GM15510 (cell line): ENCODE measurements around the gene PDCD1.

Experiments used
- POLR2A ChIP-seq: IDR thresholded peaks from 3 replicates; pipeline ENCODE4 v1.6.1; 2011; ENCODE audit warnings: borderline replicate concordance; ENCODE audit not compliant: insufficient read length; ENCODE audit errors: extremely low read depth

PDCD1 gene

DNA sequence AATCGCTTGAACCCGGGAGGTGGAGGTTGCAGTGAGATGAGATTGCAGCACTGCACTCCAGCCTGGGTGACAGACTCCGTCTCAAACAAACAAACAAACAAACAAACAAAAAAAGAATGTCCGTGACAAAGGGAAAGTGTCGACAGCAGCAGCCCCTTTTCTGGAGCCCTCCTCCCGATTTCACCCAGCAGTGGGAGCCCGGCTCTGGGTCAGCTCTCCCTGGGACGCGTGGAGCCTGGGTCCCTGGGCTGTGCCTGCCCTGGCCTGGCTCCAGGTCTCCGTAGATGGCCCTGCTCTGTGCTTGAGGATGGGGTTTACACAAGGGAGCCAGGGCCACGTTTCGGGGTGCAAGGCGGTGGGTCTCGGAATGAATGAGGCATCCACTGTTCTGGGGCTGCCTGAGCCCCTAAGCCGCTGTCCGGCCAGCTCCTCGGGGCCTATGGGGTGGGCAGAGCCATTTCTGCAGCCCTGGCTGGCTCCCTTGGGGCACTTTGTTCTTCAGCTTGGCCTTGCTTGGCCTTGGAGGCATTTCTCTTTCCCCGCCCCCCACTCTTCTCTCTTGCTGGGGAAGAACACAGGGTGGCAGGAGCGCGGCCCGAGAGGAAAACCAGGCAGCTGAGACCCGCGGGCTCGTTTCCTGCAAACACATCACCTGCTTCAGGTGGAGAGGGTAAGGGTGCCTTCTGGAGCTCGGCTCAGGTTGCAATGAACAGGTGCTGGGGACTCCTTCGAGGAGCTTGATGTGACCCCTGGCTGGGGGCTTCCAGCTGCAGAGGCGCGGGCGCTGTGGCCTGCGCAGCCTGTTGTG lies 40.0 kb upstream of the PDCD1 start:
- TF ChIP-seq POLR2A: no peak

DNA sequence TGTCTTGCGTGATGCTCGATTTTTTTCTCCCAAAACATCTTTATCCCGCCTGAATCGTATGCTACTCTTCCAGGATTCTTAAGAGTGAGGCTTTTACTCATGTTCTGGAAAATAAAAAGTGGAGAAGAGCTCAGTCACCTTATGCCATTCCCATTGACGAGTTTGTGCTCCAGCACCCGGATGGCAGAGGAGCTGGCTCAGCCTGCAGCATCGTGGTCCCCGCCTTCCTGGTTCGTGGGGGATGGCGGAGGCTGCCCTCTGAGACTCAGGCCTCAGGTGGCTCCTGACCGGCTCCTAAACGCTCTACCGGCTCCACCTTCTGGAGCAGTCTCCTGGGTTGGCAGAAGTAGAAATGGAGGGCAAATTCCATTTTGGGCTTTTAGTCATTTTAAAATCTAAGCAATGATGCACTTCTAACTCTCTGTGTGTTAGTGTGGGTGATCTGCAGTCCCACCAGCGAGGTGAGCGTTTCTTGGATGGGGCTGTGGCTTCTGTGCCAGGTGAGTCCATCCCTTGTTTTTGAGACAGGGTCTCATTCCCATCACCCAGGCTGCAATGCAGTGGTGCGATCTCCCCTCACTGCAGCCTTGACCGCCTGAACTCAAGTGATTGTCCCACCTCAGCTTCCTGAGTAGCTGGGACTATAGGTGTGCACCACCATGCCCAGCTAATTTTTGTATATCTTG lies 38.7 kb upstream of the PDCD1 start:
- no peak for TF ChIP-seq POLR2A

DNA sequence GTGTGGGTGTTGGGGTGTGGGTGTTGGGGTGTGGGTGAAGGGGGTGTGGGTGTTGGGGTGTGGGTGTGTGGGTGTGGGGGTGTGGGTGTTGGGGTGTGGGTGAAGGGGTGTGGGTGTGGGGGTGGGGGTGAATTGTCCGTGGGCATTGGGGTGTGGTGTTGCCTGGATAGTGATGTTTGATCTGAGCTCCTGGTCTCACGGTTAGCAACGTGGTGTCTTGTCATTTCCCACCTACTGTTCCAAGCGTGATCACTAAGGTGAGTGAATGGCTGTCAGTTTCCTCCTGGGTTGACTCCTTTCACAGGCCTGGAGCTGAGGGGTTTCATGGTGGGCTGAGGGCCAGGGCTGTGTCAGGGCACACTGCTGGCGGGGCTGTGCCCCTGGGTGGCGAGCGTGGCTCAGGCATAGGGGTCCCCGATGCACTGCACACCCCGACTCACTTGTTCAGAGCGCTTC lies 38.1 kb upstream of the PDCD1 start:
- TF ChIP-seq POLR2A: no peak

DNA sequence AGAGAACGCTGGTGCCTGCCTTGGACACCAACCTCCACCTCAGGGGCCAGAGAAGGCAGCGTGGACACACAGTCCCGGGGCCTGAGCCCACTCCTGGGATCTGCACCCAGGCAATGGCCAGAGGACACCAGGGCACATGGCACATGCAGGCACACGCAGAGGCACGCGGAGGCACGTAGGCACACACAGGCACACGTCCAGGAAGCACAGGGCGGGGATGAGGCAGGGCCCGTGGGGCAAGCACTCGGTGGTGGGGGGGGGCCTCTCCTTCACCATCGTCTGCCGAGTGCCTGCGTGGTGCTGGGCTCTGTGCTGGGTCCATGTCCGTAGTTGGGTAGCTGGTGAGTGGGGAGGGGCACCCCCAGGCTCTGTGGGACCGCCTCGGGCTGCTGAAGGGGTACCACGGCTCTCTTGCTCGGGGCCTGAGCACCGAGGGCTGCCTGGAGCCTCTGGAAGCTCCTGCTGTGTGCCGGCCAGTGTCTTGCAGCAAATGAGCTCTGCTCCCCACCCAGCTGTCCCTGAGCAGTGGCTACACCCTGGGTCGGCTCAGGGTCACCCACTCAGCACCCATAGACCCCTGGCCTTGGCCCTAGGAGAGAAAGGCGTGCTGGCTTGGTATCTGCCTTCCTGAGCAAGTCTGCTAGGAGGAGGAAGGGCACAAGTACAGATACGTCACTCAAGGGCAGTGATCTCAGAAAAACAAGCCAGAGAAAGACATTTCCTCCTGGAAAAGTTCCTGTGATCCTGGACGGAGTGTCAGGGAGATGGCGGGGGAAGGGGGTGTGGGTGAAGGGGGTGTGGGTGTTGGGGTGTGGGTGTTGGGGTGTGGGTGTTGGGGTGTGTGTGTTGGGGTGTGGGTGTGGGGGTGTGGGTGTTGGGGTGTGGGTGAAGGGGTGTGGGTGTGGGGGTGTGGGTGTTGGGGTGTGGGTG lies 37.3 kb upstream of the PDCD1 start:
- no peak for TF ChIP-seq POLR2A

DNA sequence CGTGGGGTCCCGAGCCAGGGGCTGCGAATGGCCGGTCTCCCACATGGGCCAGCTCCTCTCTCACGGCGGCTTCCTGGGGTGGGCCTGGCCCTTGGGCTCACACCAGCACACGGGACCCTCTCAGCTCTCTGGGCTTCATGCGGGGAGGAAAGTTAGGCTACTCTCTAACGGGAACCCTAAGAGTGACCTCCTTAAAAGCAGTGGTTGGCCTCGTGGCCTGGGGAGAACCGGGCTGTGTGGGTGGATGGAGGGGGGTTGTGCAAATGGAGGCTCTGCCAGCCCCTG lies 36.7 kb upstream of the PDCD1 start:
- no peak for TF ChIP-seq POLR2A

DNA sequence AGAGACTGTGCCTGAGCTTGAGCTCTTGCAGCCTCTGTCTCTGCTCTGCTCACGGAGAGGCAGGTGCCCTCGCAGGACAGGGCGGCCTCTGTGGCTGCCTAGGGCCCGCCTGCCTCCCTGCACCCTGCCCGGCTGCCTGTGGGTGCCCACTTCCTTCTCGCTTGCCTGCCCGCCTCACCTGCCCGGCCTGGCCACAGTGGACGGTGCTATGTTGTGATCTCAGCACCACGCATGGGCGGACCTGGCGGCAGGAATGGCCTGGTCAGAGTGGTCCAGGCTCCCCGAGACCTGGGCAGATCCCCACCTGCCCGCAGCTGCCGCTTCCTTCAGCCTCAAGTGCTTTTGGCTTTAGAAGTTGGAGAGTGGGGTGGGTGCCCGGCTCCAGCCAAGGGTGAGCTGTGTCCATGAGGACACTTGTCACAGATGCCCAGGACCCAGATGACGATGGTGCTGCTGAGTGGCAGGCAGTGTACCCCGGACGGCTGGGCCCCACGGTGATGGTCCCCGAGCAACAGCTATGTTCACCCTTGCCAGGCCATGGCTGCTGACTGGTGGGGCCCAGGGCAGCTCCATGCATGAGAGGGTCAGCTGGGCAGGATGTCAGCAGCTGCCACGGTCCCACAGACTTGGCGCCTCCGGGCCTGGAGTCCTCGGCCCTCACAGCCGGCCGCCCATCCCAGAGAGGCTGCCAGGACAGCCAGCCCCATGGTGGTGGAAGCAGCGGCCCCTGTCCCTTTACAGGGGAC lies 36.2 kb upstream of the PDCD1 start:
- no peak for TF ChIP-seq POLR2A

DNA sequence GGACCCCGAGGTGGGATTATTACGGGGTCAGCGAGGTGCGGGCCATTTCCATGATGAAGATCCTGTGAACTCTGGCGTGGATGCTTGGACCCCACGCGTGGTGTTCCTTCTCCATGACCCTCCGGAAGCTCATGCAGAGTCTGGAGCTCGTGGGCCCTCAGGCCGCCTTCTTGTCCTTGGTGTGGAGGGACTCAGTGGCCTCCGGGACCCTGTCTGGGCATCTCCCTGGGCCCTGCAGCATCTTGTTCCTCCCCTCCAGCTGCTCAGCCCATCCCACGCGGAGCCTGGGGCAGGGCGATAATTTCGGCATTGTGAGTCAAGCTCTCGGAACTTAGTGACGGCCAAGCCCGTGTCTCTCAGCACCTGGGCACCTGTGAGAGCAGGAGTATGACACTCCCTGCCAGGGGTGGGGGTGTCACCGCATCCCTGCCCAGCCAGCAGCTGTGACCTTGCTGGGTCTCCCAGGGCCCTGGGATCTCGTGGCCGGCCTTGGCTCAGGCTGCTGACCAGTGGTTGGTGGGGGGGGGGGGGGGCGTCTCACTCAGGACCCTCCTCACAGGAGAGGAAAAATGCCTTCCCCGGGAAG lies 35.5 kb upstream of the PDCD1 start:
- TF ChIP-seq POLR2A: no peak

DNA sequence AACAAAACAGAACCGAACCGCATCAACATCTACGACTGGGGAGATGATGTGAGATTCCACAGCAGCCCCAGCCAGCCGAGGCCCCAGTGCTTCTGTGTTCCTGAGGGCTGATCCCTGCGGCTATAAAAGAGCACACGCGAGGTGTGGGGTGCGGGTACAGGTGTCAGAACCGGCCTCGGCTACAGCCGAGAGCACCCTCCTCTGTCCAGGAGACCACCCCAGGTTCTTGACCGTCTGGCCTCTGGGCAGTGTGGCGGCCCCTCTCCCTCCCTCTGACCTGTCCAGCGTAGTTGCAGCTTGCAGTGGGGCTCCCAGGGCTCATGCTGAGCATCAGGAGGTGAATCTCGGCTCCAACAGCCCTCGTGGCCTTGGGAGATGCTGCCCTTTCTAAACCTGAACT lies 34.6 kb upstream of the PDCD1 start:
- TF ChIP-seq POLR2A: no peak

DNA sequence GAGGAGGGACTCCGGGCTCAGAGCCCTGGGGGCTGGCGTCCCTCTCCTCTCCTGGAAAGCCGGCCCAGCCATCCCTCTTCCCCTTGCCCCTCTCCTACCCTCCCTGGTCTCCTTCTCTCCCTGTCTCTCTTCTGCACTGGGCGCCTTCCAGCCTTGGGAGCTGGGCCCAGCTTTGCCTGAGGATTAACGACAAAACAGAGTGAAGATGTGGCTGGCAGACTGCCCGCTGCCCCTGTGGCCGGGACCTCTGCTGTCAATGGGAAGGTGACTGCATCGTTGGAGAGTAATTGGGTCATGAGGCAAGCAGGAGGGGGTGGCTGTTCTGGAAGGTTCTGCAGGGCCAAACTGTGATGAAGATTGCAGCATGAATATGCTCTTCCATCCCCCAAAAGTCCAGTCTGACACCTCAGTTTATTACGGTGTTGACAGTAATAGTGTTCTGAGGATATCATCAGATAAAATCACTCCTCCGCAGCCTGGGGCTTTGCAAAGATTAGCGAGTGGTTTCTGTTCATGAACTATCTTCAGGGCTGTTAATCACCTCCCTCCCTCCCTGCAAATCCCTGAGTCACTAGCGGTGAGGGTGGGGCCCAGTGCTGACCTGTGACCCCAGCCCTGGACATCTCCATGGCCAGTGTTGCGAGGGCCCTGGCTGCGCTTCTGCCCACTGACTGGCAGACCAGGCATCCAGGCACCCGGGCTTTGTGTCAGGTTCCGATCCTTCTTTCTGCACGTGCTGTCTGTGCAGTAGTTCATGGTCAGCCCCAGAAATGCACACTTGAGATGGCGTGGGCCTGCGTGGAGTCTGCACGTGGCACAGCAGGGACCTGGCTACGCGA lies 33.8 kb upstream of the PDCD1 start:
- TF ChIP-seq POLR2A: no peak

DNA sequence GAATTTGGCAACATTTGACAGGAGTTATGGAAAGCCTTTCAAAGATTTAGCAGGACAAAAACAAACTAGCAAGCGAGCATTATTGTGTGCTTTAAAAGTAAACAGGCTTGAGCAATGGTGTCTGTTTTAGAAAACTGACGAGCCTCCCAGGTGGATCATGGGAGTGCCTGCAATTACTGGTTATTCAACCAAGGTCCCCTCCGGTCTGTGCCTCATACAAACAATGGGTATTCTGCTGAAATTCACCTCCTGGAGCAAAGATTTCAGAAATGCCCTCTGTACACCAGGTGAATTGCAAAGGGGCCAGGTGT lies 33.2 kb upstream of the PDCD1 start:
- no peak for TF ChIP-seq POLR2A

DNA sequence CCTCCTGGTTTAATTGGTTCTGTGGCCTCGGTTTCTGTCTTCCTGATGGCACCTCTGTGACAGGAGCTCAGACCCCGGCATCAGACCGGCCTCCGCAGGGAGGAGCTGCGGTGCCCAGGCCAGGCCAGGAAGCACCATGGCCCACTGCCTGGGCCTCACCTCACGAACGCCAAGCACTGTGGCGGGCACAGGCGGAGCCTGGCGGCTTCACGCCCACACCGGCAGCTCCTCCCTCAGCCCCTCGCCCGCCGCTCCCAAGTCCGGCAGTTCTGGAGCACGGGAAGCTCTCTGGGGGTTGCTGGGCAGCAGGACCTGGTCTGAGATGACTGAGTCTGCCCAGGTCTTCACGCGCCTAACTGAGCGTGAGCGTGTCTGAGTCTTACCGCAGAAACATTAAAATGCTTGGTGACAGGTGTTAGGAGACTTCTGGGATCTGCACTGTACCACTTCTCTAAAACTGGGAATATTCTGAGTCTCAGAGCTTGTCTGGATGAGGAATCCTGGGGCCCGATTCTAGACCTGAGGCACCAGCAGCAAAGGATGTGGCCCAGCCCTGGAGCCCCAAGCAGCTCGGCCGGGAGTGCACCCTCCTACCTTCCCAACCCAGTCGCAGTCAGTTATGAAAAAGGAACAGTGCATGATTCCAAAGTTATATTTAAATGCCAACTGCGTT lies 32.8 kb upstream of the PDCD1 start:
- no peak for TF ChIP-seq POLR2A

DNA sequence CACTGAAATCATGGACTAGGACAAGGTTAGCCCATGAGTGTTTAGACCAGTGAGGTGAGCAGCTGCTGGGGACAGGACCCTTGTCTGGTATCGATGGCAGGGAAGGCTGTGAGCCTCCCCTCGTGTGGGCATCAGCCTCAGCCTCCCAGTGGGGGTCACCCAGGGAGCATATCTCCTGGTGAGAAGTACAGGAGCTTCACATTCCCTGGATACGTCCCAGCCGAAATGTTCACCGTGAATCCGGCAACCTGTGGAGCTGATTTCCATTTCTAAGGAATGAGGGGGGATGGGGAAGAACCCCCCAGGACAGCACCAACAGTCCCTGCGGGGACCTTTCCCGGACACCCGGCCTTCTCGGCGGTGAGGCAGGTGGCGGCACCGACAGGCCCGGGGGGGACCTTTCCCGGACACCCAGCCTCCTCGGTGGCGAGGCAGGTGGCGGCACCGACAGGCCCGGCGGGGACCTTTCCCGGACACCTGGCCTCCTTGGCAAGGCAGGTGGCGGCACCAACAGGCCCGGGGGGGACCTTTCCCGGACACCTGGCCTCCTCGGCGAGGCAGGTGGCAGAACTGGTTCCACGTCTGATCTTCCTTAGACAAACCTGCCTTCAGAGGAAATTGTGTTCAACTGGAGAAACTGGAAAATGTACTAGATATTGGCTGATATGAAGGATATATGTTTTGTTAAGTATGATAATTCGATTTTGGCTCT lies 32.0 kb upstream of the PDCD1 start:
- TF ChIP-seq POLR2A: no peak
